EL (cell line): Measurements from ENCODE around the gene ACAD9.
A peak's percentile ranks its signal among the peaks of the same experiment; 100 is the strongest.
"Not testable (repeated sequence)": the region's sequence is repeated elsewhere in the genome, so short reads cannot be mapped to it uniquely, and the experiment has no call there.

Experiments used
- DNase-seq: peaks from one replicate; pipeline ENCODE4 v3.0.0-alpha.2; 2016

Gene ACAD9

DNA sequence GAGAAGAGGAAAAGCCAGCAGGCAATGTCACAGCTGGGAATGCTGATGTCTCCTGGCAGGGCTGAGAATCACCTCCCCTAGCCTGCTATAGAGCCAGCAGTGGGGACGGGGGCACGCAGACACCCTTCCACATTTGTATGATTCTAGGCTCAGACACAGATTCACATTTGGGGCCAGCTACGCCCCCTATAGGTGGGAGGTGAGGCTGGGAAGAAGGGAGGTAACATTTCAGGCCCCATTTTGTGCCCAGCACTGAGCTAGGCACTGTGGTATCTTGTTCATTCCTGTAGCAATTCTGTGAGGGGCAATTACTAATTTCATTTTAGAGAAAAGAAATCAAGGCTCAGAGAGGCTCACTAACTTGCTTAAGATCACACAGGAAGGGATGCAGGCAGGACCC, 15.9 kb upstream of the ACAD9 start:
- DNase-seq, result no peak

DNA sequence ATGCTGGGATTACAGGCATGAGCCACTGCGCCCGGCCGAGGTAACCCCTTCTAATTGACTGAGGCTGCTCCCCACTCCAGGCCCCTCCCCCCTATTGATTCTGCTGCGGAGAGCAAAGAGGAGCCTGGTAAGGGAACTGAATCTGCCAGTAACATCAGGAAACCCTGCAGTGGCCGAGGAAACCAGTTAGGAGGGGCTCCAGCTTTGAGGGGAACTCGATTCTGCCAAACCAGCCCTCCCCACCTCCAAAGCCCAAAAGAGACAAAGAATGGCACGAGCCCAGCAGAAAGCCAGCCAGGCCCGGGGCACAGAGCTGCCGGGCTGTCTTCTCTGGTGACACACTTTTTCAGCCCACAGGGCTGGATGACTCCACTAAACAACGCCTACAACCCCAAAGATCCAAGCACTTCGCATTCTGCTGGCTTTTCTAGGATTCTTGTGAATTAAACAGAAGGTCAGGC, 15.0 kb upstream of the ACAD9 start:
- no peak for DNase-seq

DNA sequence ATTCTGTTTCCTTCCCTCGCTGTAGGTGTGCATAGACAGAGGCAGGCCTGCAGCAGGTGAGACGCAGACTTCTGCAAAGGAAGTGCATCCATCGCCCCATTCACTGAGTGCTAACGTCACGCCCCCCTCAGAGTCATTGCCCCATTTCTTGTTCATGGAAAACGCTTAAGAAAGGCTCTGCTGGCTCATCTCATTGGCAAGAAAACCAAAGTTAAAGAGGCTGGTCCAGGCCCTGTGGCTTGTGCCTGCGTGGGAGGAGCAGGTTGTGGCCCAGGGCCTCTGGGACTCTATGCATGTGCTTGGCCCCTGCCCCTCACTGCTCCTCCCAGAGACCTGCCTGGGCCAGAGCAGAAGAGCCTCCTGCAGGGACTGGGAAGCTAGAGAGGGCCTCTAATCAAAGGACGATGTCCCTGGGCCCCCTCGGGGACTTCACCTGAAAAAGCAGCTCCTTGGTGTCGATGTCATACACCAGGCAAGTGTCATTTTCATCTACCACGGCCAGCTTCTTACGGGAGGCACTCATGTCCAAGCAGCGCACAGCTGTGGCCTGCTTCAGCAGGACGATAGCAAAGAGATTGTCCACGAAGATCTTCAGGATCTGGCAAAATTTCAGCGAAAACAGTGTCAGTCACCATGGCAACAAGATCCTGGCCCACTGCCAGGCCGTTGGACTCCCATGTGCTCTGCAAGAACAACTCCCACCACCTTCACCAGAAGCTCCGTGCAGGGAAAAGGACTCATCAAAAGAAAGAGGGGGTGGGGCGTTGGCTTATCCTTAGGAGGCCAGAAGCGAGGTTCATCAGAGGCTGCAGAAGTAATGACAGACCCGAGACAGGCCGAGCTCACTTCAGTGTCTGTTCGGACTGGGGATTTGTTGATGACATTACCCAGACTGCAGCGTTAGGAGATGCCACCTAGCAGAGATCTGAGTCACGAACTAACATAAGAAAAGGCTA, 14.3 kb upstream of the ACAD9 start:
- not testable (repeated sequence) for DNase-seq

DNA sequence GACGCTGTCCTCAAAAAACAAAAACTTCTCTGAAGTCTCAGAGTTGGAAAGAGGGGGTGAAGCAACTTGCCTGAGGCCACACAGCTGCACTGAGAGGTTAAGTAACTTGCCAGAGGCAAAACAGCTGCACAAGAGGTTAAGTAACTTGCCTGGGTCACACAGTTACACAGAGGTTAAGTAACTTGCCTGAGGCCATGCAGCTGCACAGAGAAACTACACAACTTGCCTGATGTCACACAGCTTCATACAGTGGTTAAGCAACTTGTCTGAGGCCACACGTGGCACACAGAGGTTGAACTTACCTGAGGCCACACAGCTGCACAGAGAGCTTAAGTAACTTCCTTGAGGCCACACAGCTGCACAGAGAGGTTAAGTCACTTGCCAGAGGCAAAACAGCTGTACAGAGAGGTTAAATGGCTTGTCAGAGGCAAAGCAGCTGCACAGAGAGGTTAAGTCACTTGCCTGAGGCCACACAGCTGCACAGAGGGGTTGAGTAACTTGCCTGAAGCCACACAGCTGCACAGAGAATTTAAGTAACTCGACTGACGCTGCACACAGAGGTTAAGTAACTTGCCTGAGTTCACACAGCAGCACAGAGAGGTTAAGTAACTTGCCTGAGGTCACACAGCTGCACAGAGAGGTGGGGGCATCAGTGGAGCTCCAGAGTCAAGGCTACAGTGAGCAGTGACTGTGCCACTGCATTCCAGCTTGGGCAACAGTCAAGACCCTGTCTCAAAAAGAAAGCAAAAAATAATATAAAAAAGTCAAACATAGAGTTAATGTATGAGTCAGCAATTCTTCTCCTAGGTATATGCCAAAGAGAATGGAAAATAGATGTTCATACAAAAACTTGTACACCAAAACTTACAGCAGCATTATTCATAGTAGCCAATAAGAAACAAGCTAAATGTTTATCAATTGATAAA, 12.0 kb upstream of the ACAD9 start:
- peak; percentile 17 for DNase-seq

DNA sequence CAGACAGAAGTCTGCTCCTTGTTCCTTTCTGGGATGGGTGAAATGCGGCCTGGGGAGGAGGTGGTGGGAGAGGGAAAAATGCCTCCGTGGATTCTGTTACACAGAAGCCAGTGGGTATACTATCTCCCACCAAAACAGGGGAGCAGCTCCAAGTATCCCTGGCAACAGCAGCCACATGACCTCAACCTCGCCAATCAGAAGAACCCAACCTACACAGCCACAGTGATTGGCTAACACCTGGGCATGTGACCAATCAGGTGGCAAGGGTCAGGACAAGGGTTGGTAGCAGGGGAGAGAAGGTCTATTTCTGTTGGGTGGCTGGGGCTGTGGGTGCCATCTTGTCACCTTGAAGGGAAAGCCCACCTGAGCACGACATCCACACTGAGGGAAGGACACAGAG, 9.1 kb upstream of the ACAD9 start:
- no peak for DNase-seq

DNA sequence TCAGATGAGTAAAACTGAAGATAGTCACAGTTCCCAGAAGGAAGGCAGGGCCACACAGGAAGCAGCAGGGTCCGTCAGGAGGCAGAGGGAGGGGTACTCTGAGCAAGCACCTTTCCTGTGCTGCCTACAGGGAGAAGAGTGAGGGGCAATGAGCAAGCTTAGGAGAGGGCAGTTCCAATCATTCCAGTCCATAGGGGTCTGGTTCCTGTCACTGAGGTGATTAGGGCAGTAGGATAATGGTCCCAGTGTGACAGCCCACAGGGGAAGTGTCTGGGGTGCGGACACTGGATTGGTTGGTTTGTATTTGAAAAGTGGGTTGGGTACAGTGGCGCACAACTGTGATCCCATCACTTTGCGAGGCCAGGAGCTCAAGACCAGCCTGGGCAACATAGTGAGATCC, 7.1 kb upstream of the ACAD9 start:
- DNase-seq, result no peak

DNA sequence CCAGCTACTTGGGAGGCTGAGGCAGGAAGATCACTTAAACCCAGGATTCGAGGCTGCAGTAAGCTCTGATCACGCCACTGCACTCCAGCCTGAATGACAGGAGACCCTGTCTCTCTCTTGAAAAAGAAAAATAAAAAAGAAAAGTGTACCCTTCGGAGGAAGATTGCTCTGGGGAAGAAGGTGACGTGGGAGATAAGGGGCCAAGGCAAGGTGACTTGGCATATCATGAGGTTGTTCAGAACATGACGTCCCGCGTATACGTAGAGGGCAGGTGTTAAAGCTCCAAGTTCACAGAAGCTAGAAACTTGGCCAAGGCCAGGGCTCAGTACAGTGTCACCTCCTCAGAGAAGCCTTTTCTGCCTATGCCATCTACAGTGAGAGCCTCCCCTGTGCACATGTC, 6.7 kb upstream of the ACAD9 start:
- no peak for DNase-seq

DNA sequence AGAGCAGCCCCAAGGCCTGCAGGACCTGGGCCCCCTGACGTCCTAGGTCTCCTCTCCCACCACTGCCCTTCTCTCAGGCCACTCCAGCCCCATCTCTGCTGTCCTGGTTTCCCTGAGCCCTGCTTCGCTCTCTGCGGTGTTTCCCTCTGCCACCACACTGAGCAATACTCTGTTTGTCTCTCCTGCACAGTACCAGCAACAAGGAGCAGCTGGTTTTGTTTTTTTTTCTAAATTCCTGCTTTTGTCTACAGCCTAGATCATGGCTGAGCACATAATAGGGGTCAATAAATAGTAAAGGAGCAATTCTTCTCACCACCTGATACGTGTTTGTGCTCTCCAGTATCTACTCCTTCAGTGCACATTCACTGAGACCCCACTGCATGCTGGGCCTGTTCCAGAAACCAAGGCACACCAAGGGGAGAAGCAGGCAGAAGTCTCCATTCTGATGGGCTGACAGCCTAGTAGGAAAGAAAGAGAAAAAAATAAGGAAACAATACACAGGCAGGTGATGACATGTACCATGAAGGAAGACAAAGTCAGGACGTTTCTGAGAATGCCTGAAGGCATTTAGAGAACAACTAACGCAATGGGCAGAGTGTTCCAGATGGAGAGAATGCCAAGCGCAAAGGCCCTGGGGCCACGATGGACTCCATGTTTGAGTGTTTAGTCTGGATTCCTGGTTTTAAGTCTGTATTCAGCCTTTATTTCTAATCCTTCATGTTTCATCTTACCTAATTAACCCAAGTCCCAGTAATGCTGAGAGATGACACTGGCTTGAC, 6.0 kb upstream of the ACAD9 start:
- no peak for DNase-seq

DNA sequence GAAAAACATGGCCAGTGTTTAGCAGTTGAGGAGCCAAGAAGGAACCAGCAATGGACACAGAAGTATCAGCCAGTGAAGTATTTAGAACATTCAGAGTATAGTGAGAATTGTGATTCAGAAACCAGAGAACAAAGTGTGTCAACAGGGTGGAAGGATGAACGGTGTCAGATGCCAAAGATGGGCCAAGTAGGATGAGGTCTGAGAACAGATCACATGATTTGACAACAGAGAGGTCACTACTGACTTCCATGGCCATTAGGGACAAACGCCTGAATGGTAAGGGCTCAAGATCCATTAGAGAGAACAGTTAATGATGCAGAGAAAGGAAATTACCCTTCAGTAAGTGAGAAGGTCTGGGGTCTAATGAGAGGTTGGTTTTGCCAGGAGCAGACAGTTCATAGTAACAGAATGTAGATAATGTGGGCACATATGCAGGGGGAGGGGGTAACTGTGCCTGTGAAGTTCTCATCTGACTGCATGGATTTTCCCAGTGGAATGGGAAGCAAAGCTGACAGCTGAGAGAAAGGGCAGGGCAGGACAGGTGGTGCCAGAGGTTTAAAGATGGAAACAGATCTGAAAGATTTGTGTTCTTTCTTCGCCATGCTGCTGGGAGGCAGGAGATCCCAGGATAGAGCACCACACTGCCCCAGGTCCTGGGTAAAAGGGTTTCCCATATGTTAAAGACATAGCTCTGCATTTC, 4.8 kb upstream of the ACAD9 start:
- no peak for DNase-seq

DNA sequence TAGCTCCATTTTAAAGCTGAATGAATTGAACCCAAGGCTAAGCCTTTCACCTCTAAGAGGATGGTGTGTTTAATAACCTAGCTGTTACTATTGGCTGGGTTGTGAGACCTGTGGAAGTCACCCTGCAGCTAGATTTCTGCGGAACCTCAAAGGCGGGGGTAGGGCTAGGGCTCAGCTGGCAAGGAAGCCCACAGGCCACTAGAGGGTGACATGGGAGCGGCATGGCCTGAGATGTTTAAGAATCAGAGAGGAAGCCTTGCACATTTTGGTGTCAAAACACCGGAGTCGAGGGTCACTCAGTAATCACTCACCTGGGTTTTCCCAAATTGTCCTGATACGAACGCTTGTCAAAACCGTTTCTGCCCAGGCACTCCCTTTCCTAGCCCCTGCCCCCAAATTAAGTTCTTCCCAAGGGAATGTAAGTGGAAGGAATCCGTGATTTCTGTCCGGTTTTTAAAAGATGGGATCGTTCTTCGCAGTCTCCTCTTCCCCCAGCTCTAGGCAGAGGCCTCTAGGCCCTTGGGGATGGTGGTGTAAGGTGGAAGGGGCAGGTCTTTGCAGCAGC, 3.8 kb upstream of the ACAD9 start:
- no peak for DNase-seq

DNA sequence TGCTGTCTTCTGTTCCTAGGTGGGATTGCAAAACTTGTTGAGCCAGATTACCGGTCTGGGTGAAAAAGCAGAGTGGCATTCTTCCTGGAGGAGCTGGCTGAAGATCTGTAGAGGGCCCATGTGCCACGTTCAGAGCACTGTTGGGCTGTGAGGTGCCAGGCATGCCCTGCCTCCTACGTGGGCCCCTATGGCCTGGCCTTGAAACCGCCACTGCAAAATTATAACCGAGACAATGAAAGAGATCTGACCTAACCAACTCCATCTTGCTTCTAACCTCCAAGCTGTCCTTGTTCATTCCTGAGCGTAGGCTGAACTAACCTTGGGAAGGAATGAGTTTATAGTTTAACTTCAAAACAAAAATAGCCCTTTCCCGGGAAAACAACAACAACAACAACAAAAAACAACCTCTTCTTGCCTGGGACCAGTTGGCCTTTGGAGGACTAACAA, 1.4 kb upstream of the ACAD9 start:
- no peak for DNase-seq

DNA sequence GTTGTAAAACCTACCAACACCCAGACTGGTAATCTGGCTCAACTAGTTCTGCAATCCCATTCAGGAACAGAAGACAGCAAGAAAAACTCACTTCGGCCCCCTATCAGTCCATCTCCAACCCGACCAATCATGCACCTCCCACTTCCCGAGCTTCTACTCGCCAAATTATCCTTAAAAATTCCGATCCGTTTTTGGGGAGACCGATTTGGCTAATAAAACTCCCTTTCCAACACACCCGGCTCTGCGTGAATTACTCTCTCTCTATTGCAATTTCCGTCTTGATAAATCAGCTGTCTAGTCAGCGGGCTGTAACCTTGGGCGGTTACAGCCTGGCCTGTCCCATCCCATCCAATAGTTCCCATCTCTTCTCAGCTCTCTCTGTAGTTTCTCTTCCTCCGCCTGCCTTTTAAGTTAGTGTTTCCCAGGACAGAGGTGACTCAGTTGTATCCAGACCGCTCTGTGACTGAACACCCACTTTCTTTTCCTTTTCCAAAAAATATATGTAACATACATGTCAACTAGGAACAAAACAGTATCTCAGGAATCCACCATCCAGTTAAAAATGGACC, 780 bp upstream of the ACAD9 start:
- DNase-seq, result peak; percentile 72

DNA sequence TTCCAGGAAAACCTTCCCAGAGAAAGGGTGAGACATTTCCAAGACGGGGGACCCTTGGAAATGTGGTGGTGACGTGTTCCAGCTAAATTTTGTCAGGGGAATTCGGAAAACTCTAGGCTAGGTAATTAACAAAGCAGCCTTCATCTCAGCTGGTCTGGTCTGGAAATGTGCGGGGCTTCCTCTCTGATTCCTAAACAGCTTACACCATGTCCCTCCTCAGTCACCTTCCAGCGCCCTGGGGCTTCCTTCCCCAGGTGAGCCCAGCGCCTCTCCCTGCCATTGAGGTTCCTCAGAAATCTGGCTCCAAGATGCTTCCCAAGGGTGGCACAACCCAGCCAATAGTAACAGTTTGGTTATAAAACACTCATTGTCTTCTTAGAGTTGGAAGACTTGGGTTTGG, 571 bp downstream of the ACAD9 start:
- no peak for DNase-seq

DNA sequence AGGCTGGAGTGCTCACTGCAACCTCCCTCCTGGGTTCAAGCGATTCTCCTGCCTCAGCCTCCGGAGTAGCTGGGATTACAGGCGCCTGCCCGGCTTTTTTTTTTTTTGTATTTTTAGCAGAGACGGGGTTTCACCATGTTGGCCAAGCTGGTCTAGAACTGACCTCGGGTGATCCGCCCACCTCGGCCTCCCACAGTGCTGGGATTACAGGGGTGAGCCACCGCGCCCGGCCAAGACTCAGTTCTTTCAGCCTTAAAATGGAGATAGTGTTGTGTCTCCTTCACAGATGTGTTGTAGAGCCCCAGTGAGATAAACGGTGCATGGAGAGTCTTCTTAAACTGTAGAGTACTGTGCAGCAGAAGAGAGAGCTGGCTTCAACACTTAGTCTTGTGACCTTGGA, 1.0 kb downstream of the ACAD9 start:
- not testable (repeated sequence) for DNase-seq

DNA sequence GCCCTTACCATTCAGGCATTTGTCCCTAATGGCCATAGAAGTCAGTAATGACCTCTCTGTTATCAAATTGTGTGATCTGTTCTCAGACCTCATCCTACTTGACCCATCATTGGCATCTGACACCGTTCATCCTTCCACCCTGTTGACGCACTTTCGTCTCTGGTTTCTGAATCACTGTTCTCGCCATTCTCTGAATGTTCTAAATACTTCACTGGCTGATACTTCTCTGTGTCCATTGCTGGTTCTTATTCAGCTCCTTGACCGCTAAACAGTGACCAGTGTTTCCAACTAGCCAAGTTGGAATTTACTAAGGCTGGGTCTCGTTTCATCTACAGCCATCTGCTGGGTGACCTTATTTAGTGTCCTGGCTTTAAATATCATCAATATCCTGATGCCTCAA, 2.2 kb downstream of the ACAD9 start:
- no peak for DNase-seq

DNA sequence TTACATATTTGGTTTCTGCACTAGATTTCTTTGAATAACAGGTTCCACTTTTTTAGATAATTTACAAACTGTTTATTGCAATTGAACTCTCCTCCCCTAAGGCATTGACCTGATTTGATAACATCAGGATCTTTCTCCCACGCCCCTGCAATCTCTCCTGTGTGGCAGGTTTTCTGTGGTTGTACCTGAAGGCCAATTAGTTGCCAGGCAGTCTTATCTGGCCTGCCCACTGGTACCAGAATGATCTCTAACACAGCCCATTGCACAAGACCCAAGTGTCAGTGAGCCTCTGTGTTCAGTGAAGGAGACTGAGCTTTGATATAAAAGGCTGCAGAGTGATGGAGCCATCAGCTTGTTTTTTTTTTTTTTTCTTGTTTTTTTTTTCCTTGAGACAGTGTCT, 3.3 kb downstream of the ACAD9 start:
- DNase-seq, result no peak

DNA sequence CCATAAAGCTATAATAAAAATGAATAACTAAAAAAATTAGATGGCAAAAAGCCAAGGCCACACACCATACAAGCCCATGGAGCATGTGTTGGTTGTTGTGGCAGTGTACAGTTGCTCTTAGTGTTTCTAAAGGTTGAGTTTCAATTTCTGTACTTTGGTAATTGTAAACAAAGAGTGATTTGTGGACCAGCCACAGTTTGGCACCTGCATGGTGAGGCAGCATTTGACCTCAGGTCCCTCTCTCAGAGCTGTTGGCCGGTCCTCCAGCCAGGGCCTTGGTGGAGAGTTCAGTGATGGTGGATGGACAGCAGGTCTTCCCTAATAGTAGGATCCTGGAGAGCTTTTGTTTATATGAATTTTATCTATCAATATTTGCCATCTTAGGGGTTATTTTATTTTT, 5.6 kb downstream of the ACAD9 start:
- DNase-seq, result no peak

DNA sequence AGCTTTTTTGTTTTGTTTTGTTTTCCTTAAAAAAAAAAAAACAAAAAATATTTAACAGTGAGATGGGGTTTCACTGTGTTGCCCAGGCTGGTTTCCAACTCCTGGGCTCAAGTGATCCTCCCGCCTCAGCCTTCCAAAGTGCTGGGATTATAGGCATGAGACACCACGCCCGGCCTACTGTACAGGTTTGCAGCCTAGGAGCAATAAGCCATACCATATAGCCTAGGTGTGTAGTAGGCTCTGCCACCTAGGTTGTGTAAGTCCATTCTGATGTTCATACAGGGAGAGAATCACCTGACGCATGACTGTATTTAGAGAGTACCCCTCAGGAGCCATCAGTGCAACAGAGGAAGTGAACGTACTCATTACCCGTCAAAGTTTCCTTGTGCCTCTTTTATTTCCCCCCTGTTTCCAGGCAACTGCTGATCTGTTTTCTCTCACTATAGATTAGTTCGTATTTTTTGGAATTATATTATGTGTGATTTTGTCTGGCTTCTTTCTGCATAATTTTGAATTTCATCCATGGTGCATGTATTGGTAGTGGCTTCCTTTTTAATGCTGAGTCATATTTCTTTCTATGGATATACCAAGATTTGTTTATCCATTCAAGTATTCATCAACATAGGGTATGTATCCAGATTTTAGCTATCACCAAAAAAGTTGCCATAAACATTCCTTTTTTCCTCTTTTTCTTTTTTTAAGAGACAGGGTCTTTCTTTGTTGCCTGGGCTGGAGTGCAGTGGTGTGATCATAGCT, 9.9 kb downstream of the ACAD9 start:
- DNase-seq, result no peak

DNA sequence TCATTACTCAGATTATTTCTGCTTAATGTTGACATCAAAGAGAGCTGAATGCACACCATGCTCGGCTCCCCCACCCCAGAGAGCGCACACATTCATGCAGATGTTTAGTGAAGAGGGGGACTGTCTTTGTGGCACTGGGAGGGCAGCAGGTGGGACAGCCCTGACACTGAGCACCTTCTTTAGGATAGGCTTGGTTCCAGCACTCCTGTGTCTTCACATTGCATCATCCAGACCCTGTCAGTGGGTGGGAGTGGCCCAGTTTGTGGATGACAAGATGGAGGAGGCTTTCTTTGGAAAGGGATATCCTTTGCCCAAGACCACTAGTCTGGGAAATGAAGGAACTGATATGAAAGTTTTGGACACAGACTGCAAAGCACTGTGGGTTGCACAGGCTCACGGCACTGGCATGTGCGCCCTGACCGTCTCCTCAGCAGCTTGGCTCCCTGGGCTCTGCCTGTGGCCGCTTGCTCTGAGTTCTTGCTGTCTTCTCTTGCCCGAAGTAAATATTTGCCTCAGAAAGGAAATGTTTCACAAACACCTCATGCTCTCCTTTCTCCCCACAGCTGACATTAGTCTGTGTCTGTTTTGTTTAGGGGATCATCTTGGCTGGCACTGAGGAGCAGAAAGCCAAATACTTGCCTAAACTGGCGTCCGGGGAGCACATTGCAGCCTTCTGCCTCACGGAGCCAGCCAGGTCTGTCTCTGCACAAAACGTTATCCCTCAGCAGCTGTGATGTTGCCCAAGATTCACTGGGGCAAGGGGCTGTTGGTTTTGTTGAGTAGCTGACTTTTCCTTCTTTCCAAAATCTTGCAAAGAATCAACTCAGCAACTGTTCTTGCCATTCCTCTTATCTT, 16.6 kb downstream of the ACAD9 start:
- no peak for DNase-seq

DNA sequence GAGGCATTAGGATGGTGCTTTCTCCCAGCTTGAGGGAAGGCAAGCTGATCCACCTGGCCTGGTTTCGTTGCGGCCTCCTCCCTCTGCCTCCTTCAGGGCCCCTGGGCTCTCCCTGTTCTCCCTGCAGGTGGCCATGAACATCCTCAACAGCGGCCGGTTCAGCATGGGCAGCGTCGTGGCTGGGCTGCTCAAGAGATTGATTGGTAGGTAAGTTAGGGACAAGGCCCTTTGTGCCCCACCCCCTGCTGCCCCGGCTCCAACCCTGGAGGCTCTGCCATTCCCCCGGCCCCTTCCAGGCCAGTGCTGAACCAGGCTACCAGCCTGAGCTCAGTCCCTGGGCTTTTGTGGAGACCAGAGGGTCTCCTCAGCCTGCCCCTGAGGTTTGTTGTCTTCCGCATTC, 23.0 kb downstream of the ACAD9 start:
- no peak for DNase-seq
